Keratinocyte (primary cell): ENCODE measurements around the gene PANK1. TPM values are rescaled to one million over a fixed set of nuclear protein-coding genes. Genes with fewer than 3 reads are reported as not detected.

Source experiments
- DNase-seq: peaks from one replicate; pipeline ENCODE4 v3.0.0-alpha.2; 2011; ENCODE audit warnings: low read depth, missing footprints, low spot score
- FAIRE-seq: peaks from 2 replicates; lab custom pipeline; 2011; peaks lifted over from hg19 to GRCh38; lab: Jason Lieb, UNC
- H2AFZ ChIP-seq: 2 replicates; pipeline ENCODE4 v1.6.0; 2012; ENCODE audit warnings: low read length, control low read depth, inconsistent platforms; ENCODE audit not compliant: control insufficient read depth
- H3K27ac ChIP-seq: 2 replicates; pipeline ENCODE4 v1.5.1; 2011; ENCODE audit warnings: low read length; ENCODE audit not compliant: control insufficient read depth, insufficient read depth
- H3K27me3 ChIP-seq: 3 replicates; pipeline ENCODE4 v1.6.0; 2011; ENCODE audit warnings: low read length; ENCODE audit not compliant: control insufficient read depth, insufficient read depth; ENCODE audit errors: extremely low read depth
- H3K36me3 ChIP-seq, 2 experiments: 2 replicates in 1 of 2; 3 replicates in 1 of 2; pipeline ENCODE4 v1.5.1; 2011; ENCODE audit warnings: low read length in 2 of 2, mild to moderate bottlenecking in 1 of 2; ENCODE audit not compliant: control insufficient read depth in 2 of 2, insufficient read depth in 2 of 2; ENCODE audit errors: extremely low read depth in 1 of 2
- H3K4me1 ChIP-seq: 3 replicates; pipeline ENCODE4 v1.5.1; 2011; ENCODE audit warnings: low read length; ENCODE audit not compliant: control insufficient read depth, insufficient read depth; ENCODE audit errors: extremely low read depth
- H3K4me2 ChIP-seq: 3 replicates; pipeline ENCODE4 v1.6.0; 2011; ENCODE audit warnings: low read depth, low read length; ENCODE audit not compliant: control insufficient read depth, insufficient read depth; ENCODE audit errors: extremely low read depth
- H3K4me3 ChIP-seq, 3 experiments: fragments of 200-600 bp in 1 of 3; sonication (generic) in 1 of 3; 2 replicates in 2 of 3; 3 replicates in 1 of 3; pipeline ENCODE4 v1.5.1; 2011 to 2016; ENCODE audit warnings: low read length in 3 of 3, mild to moderate bottlenecking in 3 of 3, control low read depth in 2 of 3, inconsistent platforms in 1 of 3, low read depth in 1 of 3, mixed read lengths in 1 of 3, mixed run types in 1 of 3, moderate library complexity in 1 of 3; ENCODE audit not compliant: control insufficient read depth in 2 of 3, insufficient read depth in 2 of 3; ENCODE audit errors: extremely low read depth in 1 of 3
- H3K79me2 ChIP-seq: 2 replicates; pipeline ENCODE4 v1.6.0; 2012; ENCODE audit warnings: low read length; ENCODE audit not compliant: control insufficient read depth, insufficient read depth
- H3K9ac ChIP-seq: 3 replicates; pipeline ENCODE4 v1.6.0; 2011; ENCODE audit warnings: low read length; ENCODE audit not compliant: control insufficient read depth, insufficient read depth; ENCODE audit errors: extremely low read depth
- H3K9me1 ChIP-seq: 3 replicates; pipeline ENCODE4 v1.6.0; 2011; ENCODE audit warnings: low read length; ENCODE audit not compliant: control insufficient read depth, insufficient read depth; ENCODE audit errors: extremely low read depth
- H3K9me3 ChIP-seq: 2 replicates; pipeline ENCODE4 v1.5.1; 2012; ENCODE audit warnings: low read depth, low read length; ENCODE audit not compliant: control insufficient read depth
- H4K20me1 ChIP-seq: 3 replicates; pipeline ENCODE4 v1.6.0; 2011; ENCODE audit warnings: low read length; ENCODE audit not compliant: control insufficient read depth, insufficient read depth; ENCODE audit errors: extremely low read depth
- EZH2 ChIP-seq: IDR thresholded peaks from one replicate; pipeline ENCODE4 v1.6.1; 2012; ENCODE audit warnings: inconsistent platforms, mild to moderate bottlenecking, low read length, moderate library complexity
- dilution Hi-C: fragments of 300-500 bp; cut with MboI; formaldehyde crosslinking; loops from one replicate; pipeline ENCODE4 v1.7.0; 2020; ENCODE audit warnings: low sequenced_read_pairs; ENCODE audit not compliant: extremely low pct_ligation_motif_present
- polyA plus RNA-seq, 5 experiments: library from polyadenylated mRNA; depleted of rRNA in 3 of 5; stranded (reverse) in 3 of 5; stranded (forward) in 1 of 5; unstranded in 1 of 5; fragments of >200 nt; gene quantifications; 1 replicate in 1 of 5; 2 replicates in 3 of 5; 3 replicates in 1 of 5; pipeline versions ENCODE4 v1.2.1 to v1.2.3, GENCODE V29; 2011 to 2012; ENCODE audit warnings: missing spikeins in 2 of 5, low read depth in 1 of 5, low replicate concordance in 1 of 5
- TF ChIP-seq, protein P1 (sequence below), 3 experiments: IDR thresholded peaks in 1 of 3; conservative IDR thresholded peaks in 1 of 3; optimal IDR thresholded peaks in 1 of 3; 2 replicates in 2 of 3; 3 replicates in 1 of 3; pipeline versions ENCODE3 to v1.5.1; 2011; ENCODE audit warnings: low read length in 3 of 3, mild to moderate bottlenecking in 3 of 3, moderate library complexity in 2 of 3, control low read depth in 1 of 3, inconsistent platforms in 1 of 3; ENCODE audit not compliant: insufficient read depth in 2 of 3; ENCODE audit errors: extremely low read depth in 1 of 3

Gene PANK1
- polyA plus RNA-seq, 1 donor (not counting 4 experiments of a cell fraction or from before 2014, with no cell fraction given) = 9.5 TPM

GRCh38 chr10:89632824-89633223 lies 12.2 kb downstream of the PANK1 start:
- Histone ChIP-seq H3K27ac (no peak overlapping the region), H3K9ac (no peak overlapping the region), H3K4me3 (no peak overlapping the region), H4K20me1 (no peaks in the 10 kb centered on the region), H3K9me3 (no peaks in the 10 kb centered on the region), H3K27me3 (no peaks in the 10 kb centered on the region), H3K79me2 (peaks cover 16% of the 10 kb centered on the region), H3K36me3 (peaks cover 0 to 7% of the 10 kb centered on the region in 2 experiments), H2AFZ (no peak overlapping the region), H3K4me2 (no peak overlapping the region), H3K4me1 (peaks cover 11% of the 10 kb centered on the region), H3K9me1 (no peaks in the 10 kb centered on the region)
- DNase-seq = no peak
- TF ChIP-seq EZH2 = no peak
- TF ChIP-seq, protein P1, sequence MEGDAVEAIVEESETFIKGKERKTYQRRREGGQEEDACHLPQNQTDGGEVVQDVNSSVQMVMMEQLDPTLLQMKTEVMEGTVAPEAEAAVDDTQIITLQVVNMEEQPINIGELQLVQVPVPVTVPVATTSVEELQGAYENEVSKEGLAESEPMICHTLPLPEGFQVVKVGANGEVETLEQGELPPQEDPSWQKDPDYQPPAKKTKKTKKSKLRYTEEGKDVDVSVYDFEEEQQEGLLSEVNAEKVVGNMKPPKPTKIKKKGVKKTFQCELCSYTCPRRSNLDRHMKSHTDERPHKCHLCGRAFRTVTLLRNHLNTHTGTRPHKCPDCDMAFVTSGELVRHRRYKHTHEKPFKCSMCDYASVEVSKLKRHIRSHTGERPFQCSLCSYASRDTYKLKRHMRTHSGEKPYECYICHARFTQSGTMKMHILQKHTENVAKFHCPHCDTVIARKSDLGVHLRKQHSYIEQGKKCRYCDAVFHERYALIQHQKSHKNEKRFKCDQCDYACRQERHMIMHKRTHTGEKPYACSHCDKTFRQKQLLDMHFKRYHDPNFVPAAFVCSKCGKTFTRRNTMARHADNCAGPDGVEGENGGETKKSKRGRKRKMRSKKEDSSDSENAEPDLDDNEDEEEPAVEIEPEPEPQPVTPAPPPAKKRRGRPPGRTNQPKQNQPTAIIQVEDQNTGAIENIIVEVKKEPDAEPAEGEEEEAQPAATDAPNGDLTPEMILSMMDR (optimal IDR thresholded peaks at IDR 0.05 in 1 of 3, IDR thresholded peaks at IDR 0.05 in 1 of 3, conservative IDR thresholded peaks at IDR 0.05 in 1 of 3; ENCODE audit: extremely low read depth in 1 of 3, insufficient read depth in 2 of 3, low read length in 3 of 3) = no peak
- no peak for FAIRE-seq
- dilution Hi-C loops = no loop called here

DNA sequence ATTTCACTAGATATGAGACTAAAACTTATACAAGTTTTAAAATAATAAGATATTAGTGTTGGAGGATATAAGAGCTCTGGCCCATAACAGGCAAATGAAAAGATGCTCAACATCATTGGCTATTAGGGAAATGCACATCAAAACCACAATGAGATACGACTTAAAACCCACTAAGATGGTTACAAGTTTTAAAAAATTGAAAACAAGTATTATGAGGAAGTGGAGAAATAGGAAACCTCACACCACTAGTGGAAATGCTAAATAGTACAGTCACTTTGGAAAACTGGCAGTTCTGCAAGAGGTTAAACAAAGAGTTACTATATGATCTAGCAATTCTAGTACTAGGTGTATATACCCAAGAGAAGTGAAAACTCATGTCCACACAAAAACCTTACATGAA lies 17.2 kb downstream of the PANK1 start:
- Histone ChIP-seq H3K27ac (no peak overlapping the region), H3K4me1 (no peaks in the 10 kb centered on the region), H3K9me1 (no peaks in the 10 kb centered on the region), H3K79me2 (peaks cover 7% of the 10 kb centered on the region), H3K36me3 (no peaks in the 10 kb centered on the region), H4K20me1 (no peaks in the 10 kb centered on the region), H3K9ac (no peak overlapping the region), H3K4me2 (no peak overlapping the region), H3K27me3 (no peaks in the 10 kb centered on the region), H3K9me3 (no peaks in the 10 kb centered on the region), H3K4me3 (no peak overlapping the region), H2AFZ (no peak overlapping the region)
- TF ChIP-seq, protein P1 (optimal IDR thresholded peaks at IDR 0.05 in 1 of 3, IDR thresholded peaks at IDR 0.05 in 1 of 3, conservative IDR thresholded peaks at IDR 0.05 in 1 of 3; ENCODE audit: extremely low read depth in 1 of 3, insufficient read depth in 2 of 3, low read length in 3 of 3) = no peak
- no peak for TF ChIP-seq EZH2
- DNase-seq (no peak), FAIRE-seq (no peak)
- dilution Hi-C loops = no loop called here
